ENCODE data around the gene PCDHGA6. TPM values are rescaled to one million over a fixed set of nuclear protein-coding genes. Genes with fewer than 3 reads are reported as not detected.

Gene PCDHGA6
- total and polyA plus RNA-seq, 2 of the 8 experiments (the other 6 are each of a cell fraction or from before 2014, with no cell fraction given), result 1.4 to 2.0 TPM

GRCh38 chr5:141412854-141413539 is 39.3 kb downstream of the PCDHGA6 start, which contains the start of gene PCDHGA10:
Gene PCDHGA10 (plus strand): TSS chr5:141412987. CDS start chr5:141413176, 189 bp downstream.
- peak within 1 kb of the TSS; percentile 86; the same call in 1 of the 2 replicates for H2AFZ ChIP-seq (ENCODE audit: low read length)
- H3K4me2 ChIP-seq (ENCODE audit: insufficient read depth in 1 of 2, low read depth in 2 of 2, low read length in 2 of 2), result peak within 1 kb of the TSS; percentile 65 to 80
- peaks cover 2 to 8% of the 10 kb centered on the region in 2 experiments; a peak in 2 of 4 replicates for H3K9me3 ChIP-seq (ENCODE audit: insufficient read depth in 2 of 2, low read depth in 1 of 2, low read length in 1 of 2)
- no peak within 1 kb of the TSS for H3K27ac ChIP-seq (ENCODE audit: low read depth, low read length)
- no peak within 1 kb of the TSS for H2BK5ac ChIP-seq (ENCODE audit: low read depth, low read length)
- no peak within 1 kb of the TSS for H3K4ac ChIP-seq (replicated peaks; ENCODE audit: insufficient read length, low read depth, low read length)
- ChIA-PET POLR2A (ENCODE audit: partially characterized antibody) (interaction anchor here (0.6 to 2.7 kb wide), 12 partner anchors 59 to 168 kb away, joined by 3 to 9 read pairs (median 4); partner anchors contain the start of gene PCDHB15), CTCF (ENCODE audit: partially characterized antibody) (interaction anchor here (0.5 to 23.3 kb wide), 70 partner anchors 7 to 1614 kb away, joined by 3 to 1236 read pairs (median 6); partner anchors contain the start of genes PCDHB10, PCDHB11, PCDHB13 and PCDHB14)
- peak within 1 kb of the TSS; percentile 38; the same call in 1 of the 2 replicates for H4K8ac ChIP-seq (ENCODE audit: extremely low read depth, insufficient read depth, low read length)
- no peaks in the 10 kb centered on the region for H3K79me2 ChIP-seq (ENCODE audit: control insufficient read depth in 1 of 2, insufficient read depth in 2 of 2, low read length in 2 of 2)
- H3K36me3 ChIP-seq (ENCODE audit: control insufficient read depth in 2 of 4, insufficient read depth in 4 of 4, low read length in 3 of 4), result peaks cover 0 to 3% (median 0%) of the 10 kb centered on the region in 4 experiments; a peak in 1 of 8 replicates
- no peak within 1 kb of the TSS for H3K56ac ChIP-seq (replicated peaks; ENCODE audit: insufficient read length, low read depth, low read length)
- no peaks in the 10 kb centered on the region for H3K79me1 ChIP-seq (ENCODE audit: low read depth, low read length)
- H4K20me1 ChIP-seq (replicated peaks in 1 of 2; ENCODE audit: control insufficient read depth in 1 of 2, insufficient read depth in 2 of 2, low read length in 2 of 2), result peaks cover 0 to 1% of the 10 kb centered on the region in 2 experiments
- peaks cover 2% of the 10 kb centered on the region; the same call in 1 of the 2 replicates for H3K23me2 ChIP-seq (ENCODE audit: low read depth, low read length)
- no peaks in the 10 kb centered on the region for H3K4me1 ChIP-seq (replicated peaks in 1 of 4; ENCODE audit: control insufficient read depth in 3 of 4, insufficient read depth in 4 of 4, low read length in 3 of 4)
- H2BK15ac ChIP-seq (ENCODE audit: low read length), result peak within 1 kb of the TSS; percentile 81; the same call in 1 of the 2 replicates
- H3K18ac ChIP-seq (ENCODE audit: extremely low read depth, low read length), result no peak within 1 kb of the TSS; the same call in 1 of the 2 replicates
- no peak within 1 kb of the TSS for H2BK20ac ChIP-seq (ENCODE audit: low read length)
- H3K23ac ChIP-seq (ENCODE audit: insufficient read length), result no peak within 1 kb of the TSS
- no peak within 1 kb of the TSS for H2BK12ac ChIP-seq (ENCODE audit: low read depth, low read length)
- peaks cover 0 to 10% (median 6%) of the 10 kb centered on the region in 4 experiments; a peak in 6 of 7 replicates for H3K27me3 ChIP-seq (replicated peaks in 1 of 4; ENCODE audit: control insufficient read depth in 3 of 4, extremely low read depth in 1 of 4, insufficient read depth in 3 of 4, low read length in 3 of 4)
- H2BK120ac ChIP-seq (replicated peaks; ENCODE audit: low read depth, low read length), result no peak within 1 kb of the TSS
- peak; percentile 73 for FAIRE-seq
- peak within 1 kb of the TSS; percentile 66 to 82 (median 78) for H3K4me3 ChIP-seq (ENCODE audit: extremely low read depth in 1 of 4, insufficient read depth in 2 of 4, low read depth in 3 of 4, low read length in 4 of 4)
- 34% methylated on average over 31 of the region's 31 CpGs; no CpG with 5 or more reads in 1 of the 2 experiments for WGBS, 2 experiments (ENCODE audit: extremely low coverage in 1 of 2, insufficient coverage in 1 of 2, insufficient read length in 1 of 2, insufficient replicate concordance in 2 of 2, low coverage in 1 of 2, low lambda C conversion rate in 2 of 2, missing lambda C conversion rate in 1 of 2)
- H3K14ac ChIP-seq (ENCODE audit: insufficient read length), result no peak within 1 kb of the TSS
- no peak within 1 kb of the TSS for H4K5ac ChIP-seq (ENCODE audit: insufficient read length, low read depth, low read length)
- H2AK5ac ChIP-seq (ENCODE audit: low read depth, low read length), result peak within 1 kb of the TSS; percentile 75; the same call in 1 of the 2 replicates
- peak within 1 kb of the TSS in 3 of 4 experiments; percentile 38 to 73 (median 42); a peak in 5 of 7 replicates for H3K9ac ChIP-seq (replicated peaks in 1 of 4; ENCODE audit: extremely low read depth in 1 of 4, low read depth in 3 of 4, low read length in 3 of 4)
- no peak within 1 kb of the TSS for H4K91ac ChIP-seq (replicated peaks; ENCODE audit: insufficient read length, low read length)
- DNase-seq (ENCODE audit: low read depth in 1 of 2, low spot score in 2 of 2), result peak in 1 of 2 experiments; percentile 67
- no peak for TF ChIP-seq HDAC2 (IDR thresholded peaks at IDR 0.05; ENCODE audit: borderline replicate concordance in 1 of 2, low read depth in 2 of 2, low read length in 2 of 2)
- TF ChIP-seq PHF8 (conservative IDR thresholded peaks at IDR 0.05; ENCODE audit: low read depth, low read length), result peak; percentile 35; the same call in 1 of the 2 replicates
- TF ChIP-seq POLR2A (IDR thresholded peaks at IDR 0.05; ENCODE audit: control extremely low read depth in 1 of 2, low read depth in 2 of 2, low read length in 2 of 2), result 0 out of 3 replicates have a peak, but pooled peaks of 1 of the 2 experiments have one; percentile 24
- TF ChIP-seq, protein P1, sequence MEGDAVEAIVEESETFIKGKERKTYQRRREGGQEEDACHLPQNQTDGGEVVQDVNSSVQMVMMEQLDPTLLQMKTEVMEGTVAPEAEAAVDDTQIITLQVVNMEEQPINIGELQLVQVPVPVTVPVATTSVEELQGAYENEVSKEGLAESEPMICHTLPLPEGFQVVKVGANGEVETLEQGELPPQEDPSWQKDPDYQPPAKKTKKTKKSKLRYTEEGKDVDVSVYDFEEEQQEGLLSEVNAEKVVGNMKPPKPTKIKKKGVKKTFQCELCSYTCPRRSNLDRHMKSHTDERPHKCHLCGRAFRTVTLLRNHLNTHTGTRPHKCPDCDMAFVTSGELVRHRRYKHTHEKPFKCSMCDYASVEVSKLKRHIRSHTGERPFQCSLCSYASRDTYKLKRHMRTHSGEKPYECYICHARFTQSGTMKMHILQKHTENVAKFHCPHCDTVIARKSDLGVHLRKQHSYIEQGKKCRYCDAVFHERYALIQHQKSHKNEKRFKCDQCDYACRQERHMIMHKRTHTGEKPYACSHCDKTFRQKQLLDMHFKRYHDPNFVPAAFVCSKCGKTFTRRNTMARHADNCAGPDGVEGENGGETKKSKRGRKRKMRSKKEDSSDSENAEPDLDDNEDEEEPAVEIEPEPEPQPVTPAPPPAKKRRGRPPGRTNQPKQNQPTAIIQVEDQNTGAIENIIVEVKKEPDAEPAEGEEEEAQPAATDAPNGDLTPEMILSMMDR (IDR thresholded peaks at IDR 0.05; ENCODE audit: control extremely low read depth in 1 of 3, insufficient read depth in 1 of 3, low read depth in 1 of 3, low read length in 3 of 3), result peak; percentile 35 to 84 (median 74)
- 0 out of 2 replicates have a peak, but pooled peaks have one; percentile 57 for TF ChIP-seq YY1 (IDR thresholded peaks at IDR 0.05; ENCODE audit: low read depth, low read length)
- TF ChIP-seq SUZ12 (IDR thresholded peaks at IDR 0.05; ENCODE audit: low read length), result no peak
- peak; percentile 29; the same call in 1 of the 2 replicates for TF ChIP-seq TBP (IDR thresholded peaks at IDR 0.05; ENCODE audit: low read depth, low read length)
- TF ChIP-seq JUND (IDR thresholded peaks at IDR 0.05; ENCODE audit: low read length), result no peak

All from H1 (cell line).